Peyer's patch (tissue), 4 donors: ENCODE data around the gene CALU.

ENCODE experiments used
- CTCF ChIP-seq, 6 experiments: fragments of 450-650 bp in 4 of 6; fragments of 200-600 bp in 2 of 6; sonication (generic) in 1 of 6; IDR thresholded peaks; one replicate each; pipeline ENCODE4 v1.5.1; 2017 to 2019; ENCODE audit warnings: antibody characterized with exemption in 6 of 6, mild to moderate bottlenecking in 3 of 6, moderate library complexity in 1 of 6
- POLR2A ChIP-seq, 2 donors: fragments of 450-650 bp; IDR thresholded peaks; one replicate each; pipeline ENCODE4 v1.5.1; 2017; ENCODE audit warnings: antibody characterized with exemption in 2 of 2, mild to moderate bottlenecking in 2 of 2, moderate library complexity in 2 of 2

- no peak for TF ChIP-seq CTCF (IDR thresholded peaks at IDR 0.05)
- no peak for TF ChIP-seq POLR2A (IDR thresholded peaks at IDR 0.05)
These were observed 33.2 kb upstream of the CALU start for GRCh38 chr7:128705891-128706333.
